CD4-positive, alpha-beta T cell treated with Interleukin-2 at 100 ng/mL for 4 hours (primary cell): ENCODE data around the gene ZC3H6.

Experiments
- DNase-seq: peaks from one replicate; pipeline ENCODE4 v3.0.0-alpha.2; 2020; ENCODE audit warnings: low spot score

The ZC3H6 gene

GRCh38 chr2:112275311-112275886, at the start of gene ZC3H6:
TSS of gene ZC3H6 (plus strand) at chr2:112275597. CDS start at chr2:112275995, 398 bp downstream.
- peak; percentile 100 for DNase-seq

GRCh38 chr2:112229348-112229747, 46.0 kb upstream of the ZC3H6 start:
- no peak for DNase-seq

GRCh38 chr2:112230371-112230770, 45.0 kb upstream of the ZC3H6 start:
- DNase-seq = no peak

GRCh38 chr2:112239862-112240261, 35.5 kb upstream of the ZC3H6 start:
- no peak for DNase-seq

- DNase-seq = no peak
These were observed 33.0 kb upstream of the ZC3H6 start for GRCh38 chr2:112242384-112242783.

- no peak for DNase-seq
These were observed 32.2 kb upstream of the ZC3H6 start for GRCh38 chr2:112243233-112243632.

GRCh38 chr2:112244854-112245253, 30.5 kb upstream of the ZC3H6 start:
- DNase-seq = no peak

GRCh38 chr2:112251271-112251670, 24.1 kb upstream of the ZC3H6 start:
- DNase-seq = no peak

GRCh38 chr2:112253261-112253815, 22.1 kb upstream of the ZC3H6 start:
- no peak for DNase-seq

- DNase-seq = peak; percentile 95
These were observed 20.7 kb upstream of the ZC3H6 start, which contains the start of gene ZC3H8 for GRCh38 chr2:112254466-112255240. TSS of gene ZC3H8 (minus strand) at chr2:112255042. CDS start at chr2:112254981, 61 bp downstream.

GRCh38 chr2:112255875-112256274, 19.5 kb upstream of the ZC3H6 start:
- DNase-seq = no peak

GRCh38 chr2:112256654-112257053, 18.7 kb upstream of the ZC3H6 start:
- DNase-seq = no peak

- no peak for DNase-seq
These were observed 17.8 kb upstream of the ZC3H6 start for GRCh38 chr2:112257575-112257974.

GRCh38 chr2:112259509-112260294, 15.7 kb upstream of the ZC3H6 start:
- DNase-seq = peak; percentile 87

- DNase-seq = no peak
These were observed 15.1 kb upstream of the ZC3H6 start for GRCh38 chr2:112260295-112260625.

GRCh38 chr2:112262876-112263275, 12.5 kb upstream of the ZC3H6 start:
- DNase-seq = no peak

- DNase-seq = no peak
These were observed 6.8 kb upstream of the ZC3H6 start for GRCh38 chr2:112268547-112268946.

- DNase-seq = no peak
These were observed 2.7 kb upstream of the ZC3H6 start for GRCh38 chr2:112272669-112273068.

GRCh38 chr2:112273349-112273748, 2.0 kb upstream of the ZC3H6 start:
- DNase-seq = no peak

GRCh38 chr2:112275887-112276773, 733 bp downstream of the ZC3H6 start:
- peak; percentile 75 for DNase-seq

- no peak for DNase-seq
These were observed 1.6 kb downstream of the ZC3H6 start for GRCh38 chr2:112276954-112277353.
